Endothelial cell of umbilical vein (primary cell): Measurements from ENCODE around the gene GPR17. TPM values are rescaled to one million over a fixed set of nuclear protein-coding genes. Genes with fewer than 3 reads are reported as not detected.

Experiments
- BruUV-seq: library from RNA; stranded (reverse); fragments of 400-500 nt; replicated peaks from 2 replicates; lab custom pipeline; 2021; lab: Mats Ljungman, UMichigan
- CTCF ChIA-PET: fragments of 300-600, 350-600 bp; sonication (Branson Sonifier 250); formaldehyde crosslinking; loops from one replicate; lab custom pipeline; 2021; ENCODE audit warnings: antibody characterized with exemption, inconsistent platforms; lab: Charles Lee
- POLR2A ChIA-PET: fragments of 300-600, 350-600 bp; sonication (Branson Sonifier 250); formaldehyde crosslinking; loops from one replicate; lab custom pipeline; 2021; ENCODE audit warnings: antibody characterized with exemption, inconsistent platforms; lab: Charles Lee
- DNase-seq: peaks from one replicate; pipeline ENCODE4 v3.0.0-alpha.2; 2011; ENCODE audit warnings: low read depth, low spot score
- FAIRE-seq: peaks from 2 replicates; lab custom pipeline; 2011; peaks lifted over from hg19 to GRCh38; lab: Jason Lieb, UNC
- H2AFZ ChIP-seq: 2 replicates; pipeline ENCODE4 v1.6.0; 2012; ENCODE audit warnings: low read depth, low read length, control low read depth, inconsistent platforms
- H3K27ac ChIP-seq: 2 replicates; pipeline ENCODE4 v1.5.1; 2011; ENCODE audit warnings: low read depth, mild to moderate bottlenecking, control low read depth, low read length, moderate library complexity; ENCODE audit not compliant: insufficient read depth
- H3K27me3 ChIP-seq, 2 experiments: 2 replicates each; pipeline versions ENCODE4 v1.6.0 to v1.6.1; 2011; ENCODE audit warnings: low read length in 2 of 2, mixed read lengths in 1 of 2; ENCODE audit not compliant: control insufficient read depth in 2 of 2, insufficient read depth in 2 of 2
- H3K36me3 ChIP-seq, 2 experiments: 2 replicates in 1 of 2; 3 replicates in 1 of 2; pipeline ENCODE4 v1.5.1; 2011; ENCODE audit warnings: low read length in 2 of 2, mild to moderate bottlenecking in 1 of 2, moderate library complexity in 1 of 2; ENCODE audit not compliant: control insufficient read depth in 2 of 2, insufficient read depth in 2 of 2; ENCODE audit errors: extremely low read depth in 1 of 2
- H3K4me1 ChIP-seq: 3 replicates; pipeline ENCODE4 v1.5.1; 2011; ENCODE audit warnings: mild to moderate bottlenecking, low read length; ENCODE audit not compliant: control insufficient read depth, insufficient read depth; ENCODE audit errors: extremely low read depth
- H3K4me2 ChIP-seq: 2 replicates; pipeline ENCODE4 v1.6.1; 2011; ENCODE audit warnings: low read length, control low read depth, mixed read lengths; ENCODE audit not compliant: insufficient read depth
- H3K4me3 ChIP-seq, 3 experiments: fragments of 200-600 bp in 1 of 3; sonication (generic), shearing (Covaris generic) in 1 of 3; replicated peaks in 1 of 3; 2 replicates each; pipeline ENCODE4 v1.5.1; 2011 to 2016; ENCODE audit warnings: control low read depth in 3 of 3, low read length in 3 of 3, mild to moderate bottlenecking in 2 of 3, inconsistent platforms in 1 of 3, low read depth in 1 of 3, moderate library complexity in 1 of 3; ENCODE audit not compliant: insufficient read depth in 1 of 3
- H3K79me2 ChIP-seq: 2 replicates; pipeline ENCODE4 v1.6.0; 2012; ENCODE audit warnings: low read length, inconsistent platforms; ENCODE audit not compliant: control insufficient read depth, insufficient read depth
- H3K9ac ChIP-seq: replicated peaks from 2 replicates; pipeline ENCODE3; 2011; ENCODE audit warnings: low read length, control low read depth; ENCODE audit not compliant: insufficient read depth; ENCODE audit errors: extremely low read depth
- H3K9me1 ChIP-seq: replicated peaks from 3 replicates; pipeline ENCODE4 v1.6.0; 2011; ENCODE audit warnings: mild to moderate bottlenecking, low read length; ENCODE audit not compliant: control insufficient read depth, insufficient read depth; ENCODE audit errors: extremely low read depth
- H3K9me3 ChIP-seq: replicated peaks from 2 replicates; pipeline ENCODE4 v1.5.1; 2012; ENCODE audit warnings: low read length, inconsistent platforms; ENCODE audit not compliant: control insufficient read depth, insufficient read depth
- H4K20me1 ChIP-seq: replicated peaks from 2 replicates; pipeline ENCODE3; 2011; ENCODE audit warnings: mild to moderate bottlenecking, low read length; ENCODE audit not compliant: control insufficient read depth, insufficient read depth; ENCODE audit errors: extremely low read depth
- EZH2 ChIP-seq: IDR thresholded peaks from 2 replicates; pipeline ENCODE4 v1.6.1; 2012; ENCODE audit warnings: borderline replicate concordance, low read depth, mild to moderate bottlenecking, moderate library complexity, low read length, inconsistent platforms; ENCODE audit not compliant: severe bottlenecking
- FOS ChIP-seq: IDR thresholded peaks from 2 replicates; pipeline ENCODE4 v1.6.1; 2011; ENCODE audit warnings: mild to moderate bottlenecking, low read length, moderate library complexity, borderline replicate concordance; ENCODE audit not compliant: insufficient read depth
- GATA2 ChIP-seq: IDR thresholded peaks from 2 replicates; pipeline ENCODE4 v1.7.0; 2011; ENCODE audit warnings: low read depth, mild to moderate bottlenecking, moderate library complexity, mixed read lengths, low read length; ENCODE audit not compliant: insufficient read length, insufficient read depth
- JUN ChIP-seq: IDR thresholded peaks from 2 replicates; pipeline ENCODE4 v1.6.1; 2011; ENCODE audit warnings: borderline replicate concordance, low read depth; ENCODE audit not compliant: insufficient read length, insufficient read depth
- MYC ChIP-seq: IDR thresholded peaks from one replicate; pipeline ENCODE4 v1.6.1; 2011; ENCODE audit warnings: mild to moderate bottlenecking, low read depth, low read length
- POLR2A ChIP-seq: IDR thresholded peaks from 2 replicates; pipeline ENCODE4 v1.6.1; 2012; ENCODE audit warnings: low read depth, mild to moderate bottlenecking, control low read depth, low read length
- POLR2AphosphoS5 ChIP-seq: IDR thresholded peaks from 2 replicates; pipeline ENCODE4 v1.6.1; 2012; ENCODE audit warnings: low read depth, mild to moderate bottlenecking, control low read depth, low read length, moderate library complexity; ENCODE audit not compliant: insufficient read depth
- dilution Hi-C: fragments of 300-500 bp; cut with MboI; formaldehyde crosslinking; loops from one replicate; pipeline ENCODE4 v1.15.0; 2019; ENCODE audit warnings: low sequenced_read_pairs; ENCODE audit not compliant: extremely low pct_ligation_motif_present
- intact Hi-C: fragments of 100-400 bp; cut with micrococcal nuclease; formaldehyde crosslinking; loops from one replicate; pipeline ENCODE4 v1.10.0; 2022
- polyA plus RNA-seq, 4 experiments: library from polyadenylated mRNA; depleted of rRNA in 3 of 4; stranded (reverse) in 3 of 4; unstranded in 1 of 4; fragments of >200 nt; gene quantifications; 2 replicates each; pipeline versions ENCODE4 v1.2.1 to v1.2.3, GENCODE V29; 2011 to 2012; ENCODE audit warnings: missing spikeins in 1 of 4
- total RNA-seq: library from RNA; stranded (reverse); gene quantifications from 2 replicates; pipeline ENCODE4 v1.2.3, GENCODE V29; 2021
- TF ChIP-seq, protein P1 (sequence below): IDR thresholded peaks from 2 replicates; pipeline ENCODE4 v1.6.1; 2011; ENCODE audit not compliant: insufficient read depth, insufficient read length
- TF ChIP-seq, protein P2 (sequence below), 2 donors: IDR thresholded peaks; 1 replicate in 1 of 2; 2 replicates in 1 of 2; pipeline ENCODE4 v1.5.1; 2011; ENCODE audit warnings: low read length in 2 of 2, mild to moderate bottlenecking in 2 of 2, moderate library complexity in 2 of 2, control low read depth in 1 of 2, inconsistent platforms in 1 of 2, low read depth in 1 of 2; ENCODE audit not compliant: insufficient read depth in 1 of 2; ENCODE audit errors: extremely low read depth in 1 of 2

Gene GPR17
- total and polyA plus RNA-seq, 2 donors (not counting 3 experiments of a cell fraction or from before 2014, with no cell fraction given) = 0.10 TPM; not detected in 1

DNA sequence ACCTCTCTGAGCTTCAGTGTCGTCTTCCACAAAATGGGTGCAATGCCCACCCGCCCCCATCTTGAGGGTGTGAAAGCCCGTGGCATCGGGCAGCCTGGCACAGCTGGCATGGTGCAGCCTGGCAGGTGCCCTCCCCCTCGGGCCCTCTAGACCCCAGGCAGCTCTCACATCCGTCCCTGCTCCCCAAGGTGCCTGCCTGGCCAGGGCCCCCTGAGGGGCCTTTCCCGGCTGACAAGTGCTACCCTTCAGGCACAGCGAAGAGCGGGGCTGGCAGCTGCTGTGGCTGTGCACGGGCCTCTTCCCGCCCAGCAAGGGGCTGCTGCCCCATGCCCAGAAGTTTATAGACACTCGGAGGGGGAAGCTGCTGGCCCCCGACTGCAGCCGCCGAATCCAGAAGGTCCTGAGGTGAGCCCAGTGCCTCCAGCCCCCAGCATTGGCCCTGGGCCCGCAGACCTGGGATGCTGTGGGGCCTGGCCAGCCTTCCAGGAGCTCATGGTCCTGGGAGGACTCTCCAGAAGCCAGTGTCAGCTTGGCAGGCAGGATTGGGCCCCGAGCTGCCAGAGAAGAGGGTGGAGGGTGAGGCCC, 13.9 kb upstream of the GPR17 start:
- no peak overlapping the region for H2AFZ ChIP-seq
- intact Hi-C loops (no loop called here), dilution Hi-C loops (no loop called here)
- H3K9me1 ChIP-seq = no peaks in the 10 kb centered on the region
- no TSS peak for BruUV-seq
- no peaks in the 10 kb centered on the region for H3K36me3 ChIP-seq
- ChIA-PET CTCF (interaction anchor here (0.8 to 1.6 kb wide), 4 partner anchors 10 to 43 kb away, joined by 3 to 19 read pairs (median 4); partner anchors contain the start of gene LIMS2), POLR2A (no interaction called here)
- no peak for FAIRE-seq
- TF ChIP-seq MYC (no peak), EZH2 (no peak), GATA2 (no peak), POLR2AphosphoS5 (no peak), FOS (no peak), JUN (no peak), POLR2A (no peak)
- TF ChIP-seq, protein P1, sequence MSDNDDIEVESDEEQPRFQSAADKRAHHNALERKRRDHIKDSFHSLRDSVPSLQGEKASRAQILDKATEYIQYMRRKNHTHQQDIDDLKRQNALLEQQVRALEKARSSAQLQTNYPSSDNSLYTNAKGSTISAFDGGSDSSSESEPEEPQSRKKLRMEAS = no peak
- TF ChIP-seq, protein P2, sequence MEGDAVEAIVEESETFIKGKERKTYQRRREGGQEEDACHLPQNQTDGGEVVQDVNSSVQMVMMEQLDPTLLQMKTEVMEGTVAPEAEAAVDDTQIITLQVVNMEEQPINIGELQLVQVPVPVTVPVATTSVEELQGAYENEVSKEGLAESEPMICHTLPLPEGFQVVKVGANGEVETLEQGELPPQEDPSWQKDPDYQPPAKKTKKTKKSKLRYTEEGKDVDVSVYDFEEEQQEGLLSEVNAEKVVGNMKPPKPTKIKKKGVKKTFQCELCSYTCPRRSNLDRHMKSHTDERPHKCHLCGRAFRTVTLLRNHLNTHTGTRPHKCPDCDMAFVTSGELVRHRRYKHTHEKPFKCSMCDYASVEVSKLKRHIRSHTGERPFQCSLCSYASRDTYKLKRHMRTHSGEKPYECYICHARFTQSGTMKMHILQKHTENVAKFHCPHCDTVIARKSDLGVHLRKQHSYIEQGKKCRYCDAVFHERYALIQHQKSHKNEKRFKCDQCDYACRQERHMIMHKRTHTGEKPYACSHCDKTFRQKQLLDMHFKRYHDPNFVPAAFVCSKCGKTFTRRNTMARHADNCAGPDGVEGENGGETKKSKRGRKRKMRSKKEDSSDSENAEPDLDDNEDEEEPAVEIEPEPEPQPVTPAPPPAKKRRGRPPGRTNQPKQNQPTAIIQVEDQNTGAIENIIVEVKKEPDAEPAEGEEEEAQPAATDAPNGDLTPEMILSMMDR (IDR thresholded peaks at IDR 0.05; ENCODE audit: extremely low read depth in 1 of 2, insufficient read depth in 1 of 2, low read depth in 1 of 2, low read length in 2 of 2) = no peak
- DNase-seq = no peak
- H3K4me2 ChIP-seq = no peak overlapping the region
- H3K9ac ChIP-seq = no peak overlapping the region
- H3K27me3 ChIP-seq = no peaks in the 10 kb centered on the region
- no peak overlapping the region for H3K4me3 ChIP-seq
- peaks cover 5% of the 10 kb centered on the region for H3K4me1 ChIP-seq
- H3K27ac ChIP-seq = no peak overlapping the region
- H3K9me3 ChIP-seq = no peaks in the 10 kb centered on the region
- H3K79me2 ChIP-seq = no peaks in the 10 kb centered on the region
- H4K20me1 ChIP-seq = no peaks in the 10 kb centered on the region
